ENCODE results near the gene BTBD9.

Gene BTBD9

DNA sequence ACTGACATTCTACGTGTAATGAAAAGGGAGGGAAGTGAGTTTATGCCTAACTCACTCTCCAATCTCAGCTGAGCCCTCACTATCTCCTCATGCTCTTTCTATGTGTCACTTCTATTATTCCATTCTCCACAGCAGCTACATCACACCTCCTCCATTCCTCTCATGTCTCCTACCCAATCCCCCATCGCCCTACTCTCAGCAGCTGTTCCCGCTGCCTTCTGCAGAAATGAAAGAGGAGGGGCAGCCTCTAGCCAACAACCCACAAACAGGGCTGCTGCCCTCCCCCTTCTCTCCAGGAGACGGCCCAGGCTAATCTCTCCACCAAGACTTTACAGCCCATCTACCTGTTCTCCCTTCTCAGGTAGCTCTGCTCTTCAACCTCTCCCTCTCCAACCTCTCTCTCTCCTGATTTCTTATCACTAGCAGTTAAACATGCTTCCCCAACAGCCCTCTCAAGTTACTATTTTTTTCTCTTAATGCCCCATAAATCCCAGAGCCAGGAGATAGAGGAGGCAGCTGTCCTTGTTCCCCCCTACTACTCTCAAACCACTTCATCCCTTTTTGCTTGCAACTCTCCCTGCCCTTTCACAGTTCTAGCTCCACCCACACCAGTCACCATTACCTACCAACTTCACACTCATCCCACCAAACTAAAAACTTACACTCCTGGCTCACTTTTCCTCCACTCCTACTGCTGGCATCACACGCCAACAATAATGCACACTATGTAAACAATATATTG lies 136.5 kb downstream of the BTBD9 start:
- TF ChIP-seq CTCF (IDR thresholded peaks at IDR 0.05) = no peak

- TF ChIP-seq CTCF (IDR thresholded peaks at IDR 0.05) = no peak
These were observed 137.3 kb downstream of the BTBD9 start for GRCh38 chr6:38502423-38502822.

DNA sequence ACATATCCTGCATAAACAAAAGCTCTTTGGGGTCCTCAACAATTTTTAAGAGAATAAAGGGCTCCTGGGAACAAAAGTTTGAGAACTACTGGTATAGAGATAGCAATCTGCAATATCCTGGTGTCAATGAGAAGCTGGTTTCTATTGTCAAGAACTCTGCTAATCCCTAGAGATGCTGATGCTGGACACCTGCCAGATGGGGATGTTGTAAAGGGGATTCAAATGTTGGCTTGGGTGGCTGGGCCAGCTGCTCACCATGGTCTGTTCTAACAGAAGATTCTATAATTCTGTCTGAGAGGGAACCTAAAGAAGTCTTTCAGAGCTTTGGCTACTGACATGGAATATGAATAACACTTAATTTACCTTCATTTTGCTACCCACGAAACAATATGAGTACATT lies 137.8 kb downstream of the BTBD9 start:
- TF ChIP-seq CTCF (IDR thresholded peaks at IDR 0.05) = no peak

DNA sequence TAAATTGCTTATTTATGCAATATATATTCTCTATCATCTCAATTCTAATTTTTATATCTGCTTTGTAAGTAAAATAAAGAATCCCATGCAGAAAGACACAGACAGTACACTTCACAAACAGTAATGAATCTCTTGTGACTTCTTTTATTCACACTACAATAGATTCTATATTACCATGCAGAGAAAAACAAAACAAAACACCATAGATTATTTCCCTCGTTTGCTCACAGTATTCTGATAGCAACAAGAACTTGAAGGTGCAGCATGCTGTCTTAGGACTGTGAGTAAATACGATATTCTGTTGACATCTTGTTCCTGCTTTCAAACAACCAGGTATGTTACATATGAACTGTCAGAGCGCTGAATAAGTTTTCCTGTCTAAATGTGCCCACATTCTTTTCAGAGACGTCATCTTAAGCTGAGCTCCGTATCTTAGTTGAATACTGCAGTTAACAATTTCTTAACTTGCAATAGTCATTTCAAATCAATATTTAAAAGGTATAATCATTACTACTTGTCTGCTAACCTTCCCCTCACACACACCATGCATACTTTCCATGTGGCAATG lies 140.1 kb downstream of the BTBD9 start:
- no peak for TF ChIP-seq CTCF (IDR thresholded peaks at IDR 0.05)

DNA sequence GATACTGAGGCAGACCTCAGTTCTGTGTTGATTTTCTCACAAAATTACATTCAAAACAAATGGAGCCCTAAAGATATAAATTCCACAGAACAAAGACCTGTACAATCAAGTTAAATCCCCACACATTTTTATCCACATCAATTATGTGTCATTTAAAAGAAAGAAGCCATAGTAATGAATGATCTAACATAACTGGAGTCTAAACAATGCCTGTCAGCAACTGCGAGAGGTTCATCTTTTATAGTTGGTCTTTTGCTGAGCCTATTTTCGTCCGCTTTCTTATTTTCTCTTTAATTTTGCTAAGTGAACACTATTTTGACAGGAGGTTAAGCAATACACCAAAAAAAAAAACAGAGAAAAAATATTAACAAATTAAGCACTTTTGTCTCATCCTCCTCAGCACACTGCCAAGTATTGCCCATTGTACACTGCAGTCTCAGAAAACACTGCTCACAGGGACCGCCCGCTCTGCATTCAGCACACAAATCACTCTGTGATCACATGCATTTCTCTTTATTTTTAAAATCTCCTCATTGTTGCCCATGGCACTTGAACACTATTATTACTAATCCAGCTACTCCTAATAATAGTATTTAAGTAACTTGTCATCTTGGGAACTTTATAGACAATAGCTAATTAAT lies 140.8 kb downstream of the BTBD9 start:
- no peak for TF ChIP-seq CTCF (IDR thresholded peaks at IDR 0.05)

DNA sequence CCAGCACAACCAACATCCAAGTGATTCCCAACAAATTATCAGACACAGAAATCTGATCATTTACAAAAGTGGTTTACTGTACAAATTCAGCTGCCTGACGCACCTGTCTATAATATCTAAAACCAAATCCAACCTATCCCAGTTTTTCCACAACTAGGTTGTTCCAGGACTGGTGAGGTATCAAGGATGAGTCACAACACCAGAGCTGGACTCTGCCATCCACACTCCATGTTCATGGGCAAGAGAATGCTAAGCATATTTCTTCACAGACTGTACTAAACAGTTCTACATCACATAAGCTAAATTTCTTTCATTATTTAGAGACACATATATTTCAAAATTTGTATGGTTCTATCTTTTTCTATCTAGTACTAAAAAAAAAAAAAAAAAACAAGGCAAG lies 141.6 kb downstream of the BTBD9 start:
- TF ChIP-seq CTCF (IDR thresholded peaks at IDR 0.05) = no peak

- no peak for TF ChIP-seq CTCF (IDR thresholded peaks at IDR 0.05)
These were observed 142.2 kb downstream of the BTBD9 start for GRCh38 chr6:38497546-38497945.
